ENCODE data around the gene NOL4L.

- TF ChIP-seq CTCF (conservative IDR thresholded peaks at IDR 0.05), result no peak
- no peak for TF ChIP-seq EZH2 (IDR thresholded peaks at IDR 0.05; ENCODE audit: low read depth)
Measured at GRCh38 chr20:32560482-32560988, 24.6 kb downstream of the NOL4L start.
